ENCODE data around the gene CRIP3.

DNA sequence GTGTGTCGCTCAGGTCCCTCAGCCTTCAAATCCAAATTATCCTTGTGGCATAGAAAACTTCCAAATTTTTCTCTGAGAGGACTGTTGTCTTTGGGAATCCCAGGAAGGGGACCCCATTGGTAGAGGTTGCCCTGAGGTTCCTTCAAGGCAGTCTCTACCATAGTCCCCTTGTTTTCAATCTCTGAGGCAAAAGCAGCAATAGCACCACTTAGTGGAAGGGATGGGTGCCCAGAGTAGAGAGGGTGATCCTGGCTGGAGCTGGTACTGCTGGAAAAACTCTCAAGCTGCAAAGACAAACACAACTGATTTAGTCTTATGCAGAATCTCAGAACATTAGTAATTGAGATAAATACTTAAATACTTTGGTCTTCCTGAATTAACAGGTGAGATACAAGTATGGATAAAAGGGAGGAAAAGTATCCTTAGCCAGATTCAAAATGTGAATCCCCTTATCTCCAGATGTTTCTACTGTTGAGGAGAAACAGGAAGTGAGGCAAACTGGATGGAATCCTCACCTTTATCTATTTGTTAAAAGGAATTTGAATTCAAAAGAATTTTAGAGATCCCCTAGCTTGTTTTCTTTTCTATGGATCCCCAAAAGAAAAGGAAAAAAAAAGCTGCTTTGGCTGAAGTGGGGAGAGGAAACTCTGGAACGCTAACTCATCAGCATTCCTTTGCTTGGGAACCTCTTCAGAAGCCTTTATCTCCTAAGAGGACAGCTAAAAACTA lies 47.4 kb upstream of the CRIP3 start:
- TF ChIP-seq, protein P1, sequence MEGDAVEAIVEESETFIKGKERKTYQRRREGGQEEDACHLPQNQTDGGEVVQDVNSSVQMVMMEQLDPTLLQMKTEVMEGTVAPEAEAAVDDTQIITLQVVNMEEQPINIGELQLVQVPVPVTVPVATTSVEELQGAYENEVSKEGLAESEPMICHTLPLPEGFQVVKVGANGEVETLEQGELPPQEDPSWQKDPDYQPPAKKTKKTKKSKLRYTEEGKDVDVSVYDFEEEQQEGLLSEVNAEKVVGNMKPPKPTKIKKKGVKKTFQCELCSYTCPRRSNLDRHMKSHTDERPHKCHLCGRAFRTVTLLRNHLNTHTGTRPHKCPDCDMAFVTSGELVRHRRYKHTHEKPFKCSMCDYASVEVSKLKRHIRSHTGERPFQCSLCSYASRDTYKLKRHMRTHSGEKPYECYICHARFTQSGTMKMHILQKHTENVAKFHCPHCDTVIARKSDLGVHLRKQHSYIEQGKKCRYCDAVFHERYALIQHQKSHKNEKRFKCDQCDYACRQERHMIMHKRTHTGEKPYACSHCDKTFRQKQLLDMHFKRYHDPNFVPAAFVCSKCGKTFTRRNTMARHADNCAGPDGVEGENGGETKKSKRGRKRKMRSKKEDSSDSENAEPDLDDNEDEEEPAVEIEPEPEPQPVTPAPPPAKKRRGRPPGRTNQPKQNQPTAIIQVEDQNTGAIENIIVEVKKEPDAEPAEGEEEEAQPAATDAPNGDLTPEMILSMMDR (conservative IDR thresholded peaks at IDR 0.05) = 0 out of 2 replicates have a peak, but pooled peaks have one; percentile 33
- no peak for TF ChIP-seq EZH2 (IDR thresholded peaks at IDR 0.05; ENCODE audit: low read depth)

Measured in PC-9 (cell line).